ENCODE data around the gene HERC2. TPM values are rescaled to one million over a fixed set of nuclear protein-coding genes. Genes with fewer than 3 reads are reported as not detected.
A peak's percentile ranks its signal among the peaks of the same experiment; 100 is the strongest.

The HERC2 gene
- total and polyA plus RNA-seq, 4 donors, result 14.6 to 45.4 (median 26.6) TPM

DNA sequence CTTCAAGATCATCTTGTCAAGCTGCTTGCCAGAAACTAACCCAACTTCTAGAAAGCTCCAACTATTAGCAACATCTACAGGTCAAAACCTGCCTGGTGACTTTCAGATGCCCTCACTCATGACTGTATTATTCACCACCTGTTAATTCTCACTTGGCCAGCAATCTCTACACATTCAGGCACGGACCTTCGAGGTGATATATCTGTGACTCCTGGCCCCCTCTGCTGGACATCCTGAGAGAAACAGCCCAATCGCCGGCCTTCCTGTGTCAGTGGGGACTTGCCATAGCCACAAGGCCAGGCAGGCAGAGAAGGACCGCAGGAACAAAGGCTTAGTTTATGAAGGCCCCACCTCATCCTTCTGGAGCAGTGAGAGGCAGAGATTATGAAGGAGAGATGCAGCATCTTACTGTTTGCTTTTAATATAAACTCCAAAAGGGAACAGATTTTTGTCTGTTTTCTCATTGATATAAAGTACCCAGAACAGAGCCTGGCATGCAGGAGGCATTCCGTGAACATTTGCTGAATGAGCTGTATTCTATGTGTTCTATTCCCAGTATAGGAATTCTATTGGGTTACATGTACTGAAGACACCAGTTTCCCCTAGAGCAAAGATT is 198.5 kb downstream of the HERC2 start:
- Histone ChIP-seq H3K27ac (ENCODE audit: low read depth in 1 of 2, low read length in 2 of 2) (no peak overlapping the region), H3K9ac (ENCODE audit: low read depth in 1 of 2, low read length in 2 of 2) (no peak overlapping the region), H3K4me1 (ENCODE audit: control insufficient read depth in 4 of 4, insufficient read depth in 4 of 4, low read length in 3 of 4) (no peaks in the 10 kb centered on the region), H3K4me3 (ENCODE audit: low read depth in 1 of 3, low read length in 3 of 3) (no peak overlapping the region), H3K9me3 (ENCODE audit: control insufficient read depth in 4 of 4, low read length in 3 of 4) (no peaks in the 10 kb centered on the region), H3K36me3 (ENCODE audit: control insufficient read depth in 4 of 4, insufficient read depth in 3 of 4, low read depth in 1 of 4, low read length in 3 of 4) (peaks cover 2 to 40% (median 17%) of the 10 kb centered on the region in 4 donors), H3K27me3 (ENCODE audit: control insufficient read depth in 4 of 4, insufficient read depth in 4 of 4, low read length in 3 of 4) (no peaks in the 10 kb centered on the region)
- 33% methylated on average over 6 of the region's 6 CpGs for WGBS
- peak; percentile 81 to 84 for TF ChIP-seq RAD21 (IDR thresholded peaks at IDR 0.05)
- TF ChIP-seq GABPA (IDR thresholded peaks at IDR 0.05 in 1 of 2, conservative IDR thresholded peaks at IDR 0.05 in 1 of 2), result no peak
- TF ChIP-seq EGR1 (IDR thresholded peaks at IDR 0.05; ENCODE audit: low read depth in 2 of 2), result no peak
- no peak for TF ChIP-seq FOXA1 (IDR thresholded peaks at IDR 0.05)
- TF ChIP-seq FOXA2 (IDR thresholded peaks at IDR 0.05), result no peak
- no peak for TF ChIP-seq HNF4A (conservative IDR thresholded peaks at IDR 0.05)
- TF ChIP-seq, protein P1, sequence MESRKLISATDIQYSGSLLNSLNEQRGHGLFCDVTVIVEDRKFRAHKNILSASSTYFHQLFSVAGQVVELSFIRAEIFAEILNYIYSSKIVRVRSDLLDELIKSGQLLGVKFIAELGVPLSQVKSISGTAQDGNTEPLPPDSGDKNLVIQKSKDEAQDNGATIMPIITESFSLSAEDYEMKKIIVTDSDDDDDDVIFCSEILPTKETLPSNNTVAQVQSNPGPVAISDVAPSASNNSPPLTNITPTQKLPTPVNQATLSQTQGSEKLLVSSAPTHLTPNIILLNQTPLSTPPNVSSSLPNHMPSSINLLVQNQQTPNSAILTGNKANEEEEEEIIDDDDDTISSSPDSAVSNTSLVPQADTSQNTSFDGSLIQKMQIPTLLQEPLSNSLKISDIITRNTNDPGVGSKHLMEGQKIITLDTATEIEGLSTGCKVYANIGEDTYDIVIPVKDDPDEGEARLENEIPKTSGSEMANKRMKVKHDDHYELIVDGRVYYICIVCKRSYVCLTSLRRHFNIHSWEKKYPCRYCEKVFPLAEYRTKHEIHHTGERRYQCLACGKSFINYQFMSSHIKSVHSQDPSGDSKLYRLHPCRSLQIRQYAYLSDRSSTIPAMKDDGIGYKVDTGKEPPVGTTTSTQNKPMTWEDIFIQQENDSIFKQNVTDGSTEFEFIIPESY (IDR thresholded peaks at IDR 0.05), result no peak
- TF ChIP-seq SP1 (IDR thresholded peaks at IDR 0.05), result no peak
- no peak for TF ChIP-seq JUND (IDR thresholded peaks at IDR 0.05)
- TF ChIP-seq, protein P2, sequence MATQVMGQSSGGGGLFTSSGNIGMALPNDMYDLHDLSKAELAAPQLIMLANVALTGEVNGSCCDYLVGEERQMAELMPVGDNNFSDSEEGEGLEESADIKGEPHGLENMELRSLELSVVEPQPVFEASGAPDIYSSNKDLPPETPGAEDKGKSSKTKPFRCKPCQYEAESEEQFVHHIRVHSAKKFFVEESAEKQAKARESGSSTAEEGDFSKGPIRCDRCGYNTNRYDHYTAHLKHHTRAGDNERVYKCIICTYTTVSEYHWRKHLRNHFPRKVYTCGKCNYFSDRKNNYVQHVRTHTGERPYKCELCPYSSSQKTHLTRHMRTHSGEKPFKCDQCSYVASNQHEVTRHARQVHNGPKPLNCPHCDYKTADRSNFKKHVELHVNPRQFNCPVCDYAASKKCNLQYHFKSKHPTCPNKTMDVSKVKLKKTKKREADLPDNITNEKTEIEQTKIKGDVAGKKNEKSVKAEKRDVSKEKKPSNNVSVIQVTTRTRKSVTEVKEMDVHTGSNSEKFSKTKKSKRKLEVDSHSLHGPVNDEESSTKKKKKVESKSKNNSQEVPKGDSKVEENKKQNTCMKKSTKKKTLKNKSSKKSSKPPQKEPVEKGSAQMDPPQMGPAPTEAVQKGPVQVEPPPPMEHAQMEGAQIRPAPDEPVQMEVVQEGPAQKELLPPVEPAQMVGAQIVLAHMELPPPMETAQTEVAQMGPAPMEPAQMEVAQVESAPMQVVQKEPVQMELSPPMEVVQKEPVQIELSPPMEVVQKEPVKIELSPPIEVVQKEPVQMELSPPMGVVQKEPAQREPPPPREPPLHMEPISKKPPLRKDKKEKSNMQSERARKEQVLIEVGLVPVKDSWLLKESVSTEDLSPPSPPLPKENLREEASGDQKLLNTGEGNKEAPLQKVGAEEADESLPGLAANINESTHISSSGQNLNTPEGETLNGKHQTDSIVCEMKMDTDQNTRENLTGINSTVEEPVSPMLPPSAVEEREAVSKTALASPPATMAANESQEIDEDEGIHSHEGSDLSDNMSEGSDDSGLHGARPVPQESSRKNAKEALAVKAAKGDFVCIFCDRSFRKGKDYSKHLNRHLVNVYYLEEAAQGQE (IDR thresholded peaks at IDR 0.05), result no peak
- TF ChIP-seq RXRA (IDR thresholded peaks at IDR 0.05), result no peak
- TF ChIP-seq, protein P3, sequence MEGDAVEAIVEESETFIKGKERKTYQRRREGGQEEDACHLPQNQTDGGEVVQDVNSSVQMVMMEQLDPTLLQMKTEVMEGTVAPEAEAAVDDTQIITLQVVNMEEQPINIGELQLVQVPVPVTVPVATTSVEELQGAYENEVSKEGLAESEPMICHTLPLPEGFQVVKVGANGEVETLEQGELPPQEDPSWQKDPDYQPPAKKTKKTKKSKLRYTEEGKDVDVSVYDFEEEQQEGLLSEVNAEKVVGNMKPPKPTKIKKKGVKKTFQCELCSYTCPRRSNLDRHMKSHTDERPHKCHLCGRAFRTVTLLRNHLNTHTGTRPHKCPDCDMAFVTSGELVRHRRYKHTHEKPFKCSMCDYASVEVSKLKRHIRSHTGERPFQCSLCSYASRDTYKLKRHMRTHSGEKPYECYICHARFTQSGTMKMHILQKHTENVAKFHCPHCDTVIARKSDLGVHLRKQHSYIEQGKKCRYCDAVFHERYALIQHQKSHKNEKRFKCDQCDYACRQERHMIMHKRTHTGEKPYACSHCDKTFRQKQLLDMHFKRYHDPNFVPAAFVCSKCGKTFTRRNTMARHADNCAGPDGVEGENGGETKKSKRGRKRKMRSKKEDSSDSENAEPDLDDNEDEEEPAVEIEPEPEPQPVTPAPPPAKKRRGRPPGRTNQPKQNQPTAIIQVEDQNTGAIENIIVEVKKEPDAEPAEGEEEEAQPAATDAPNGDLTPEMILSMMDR (IDR thresholded peaks at IDR 0.05; ENCODE audit: low read depth, low read length, missing input control), result peak; percentile 65
- no peak for TF ChIP-seq NR2F2 (IDR thresholded peaks at IDR 0.05)
- no peak for TF ChIP-seq HNF4G (IDR thresholded peaks at IDR 0.05)
- no peak for TF ChIP-seq YY1 (IDR thresholded peaks at IDR 0.05)
- peak; percentile 74 for DNase-seq (ENCODE audit: low spot score)
